ENCODE measurements around the gene ZBTB37. TPM values are rescaled to one million over a fixed set of nuclear protein-coding genes. Genes with fewer than 3 reads are reported as not detected.
"Not testable (repeated sequence)": the region's sequence is repeated elsewhere in the genome, so short reads cannot be mapped to it uniquely, and the experiment has no call there.

Gene ZBTB37
- total RNA-seq, 2 experiments from 2014 or later: 7.7 to 7.9 TPM

DNA sequence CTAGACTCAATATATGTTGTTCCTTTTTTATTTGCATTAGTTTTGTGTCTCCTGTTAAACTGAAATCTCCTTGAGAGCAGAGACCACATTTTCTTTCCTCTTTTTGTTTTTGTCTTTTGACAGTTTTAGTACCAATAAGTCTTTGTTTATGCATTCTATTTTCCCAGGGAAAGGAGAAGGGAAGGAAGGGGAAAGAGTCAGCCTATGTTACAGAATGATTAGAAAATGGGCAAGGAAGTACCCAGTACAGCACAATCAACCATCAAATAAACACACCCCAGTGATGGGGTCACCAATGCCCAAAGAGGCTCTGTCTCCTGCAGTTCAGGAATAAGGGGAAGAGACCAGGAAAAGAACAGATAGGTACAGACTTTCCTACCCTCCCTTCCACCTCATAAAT is 10.1 kb downstream of the ZBTB37 start:
- Mint-ChIP-seq H3K4me3 (no peak overlapping the region), H3K27me3 (no peaks in the 10 kb centered on the region), H3K36me3 (ENCODE audit: low read depth) (peaks cover 34% of the 10 kb centered on the region), H3K4me1 (peaks cover 4% of the 10 kb centered on the region), H3K9me3 (ENCODE audit: low read depth) (no peaks in the 10 kb centered on the region), H3K27ac (no peak overlapping the region)
- CTCF ChIA-PET: no interaction called here
- intact Hi-C loops (cut with DNase I, micrococcal nuclease): loop anchor here in 1 of 2 experiments (10.0 kb wide), 1 partner anchor 337 kb away; no protein-coding TSS in a partner anchor
- POLR2A ChIA-PET: no interaction called here
- ATAC-seq (no peak), DNase-seq (no peak)

DNA sequence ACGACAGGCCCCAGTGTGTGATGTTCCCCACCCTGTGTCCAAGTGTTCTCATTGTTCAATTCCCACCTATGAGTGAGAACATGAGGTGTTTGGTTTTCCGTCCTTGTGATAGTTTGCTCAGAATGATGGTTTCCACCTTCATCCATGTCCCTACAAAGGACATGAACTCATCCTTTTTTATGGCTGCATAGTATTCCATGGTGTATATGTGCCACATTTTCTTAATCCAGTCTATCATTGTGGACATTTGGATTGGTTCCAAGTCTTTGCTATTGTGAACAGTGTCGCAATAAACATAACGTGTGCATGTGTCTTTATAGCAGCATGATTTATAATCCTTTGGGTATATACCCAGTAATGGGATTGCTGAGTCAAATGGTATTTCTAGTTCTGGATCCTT is 12.9 kb downstream of the ZBTB37 start:
- H3K9me3 Mint-ChIP-seq (ENCODE audit: low read depth); H3K27me3 Mint-ChIP-seq; intact Hi-C loops (cut with DNase I, micrococcal nuclease); ATAC-seq; H3K4me1 Mint-ChIP-seq; DNase-seq; POLR2A ChIA-PET; H3K27ac Mint-ChIP-seq; H3K4me3 Mint-ChIP-seq; CTCF ChIA-PET: not testable (repeated sequence)
- peaks cover 34% of the 10 kb centered on the region for H3K36me3 Mint-ChIP-seq (ENCODE audit: low read depth)

DNA sequence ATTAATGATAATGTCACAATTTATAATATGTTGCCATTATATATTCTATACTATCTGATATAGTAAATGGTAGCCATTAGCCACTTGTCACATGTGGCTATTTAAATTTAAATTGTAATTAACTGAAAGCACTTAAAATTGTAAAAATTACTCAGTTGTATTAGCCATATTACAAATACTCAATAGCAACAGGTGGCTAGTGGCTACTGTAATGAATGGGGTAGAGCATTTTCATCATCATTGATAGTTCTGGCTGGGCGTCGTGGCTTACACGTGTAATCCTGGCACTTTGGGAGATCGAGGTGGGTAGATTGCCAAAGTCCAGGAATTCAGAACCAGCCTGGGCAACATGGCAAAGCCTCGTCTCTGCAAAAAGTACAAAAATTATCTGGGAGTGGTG is 16.5 kb downstream of the ZBTB37 start:
- no peak overlapping the region for H3K4me3 Mint-ChIP-seq
- H3K27me3 Mint-ChIP-seq: no peaks in the 10 kb centered on the region
- peaks cover 34% of the 10 kb centered on the region for H3K36me3 Mint-ChIP-seq (ENCODE audit: low read depth)
- CTCF ChIA-PET: no interaction called here
- H3K27ac Mint-ChIP-seq: no peak overlapping the region
- intact Hi-C loops (cut with DNase I, micrococcal nuclease): no loop called here
- DNase-seq (no peak), ATAC-seq (no peak)
- POLR2A ChIA-PET: no interaction called here
- H3K9me3 Mint-ChIP-seq (ENCODE audit: low read depth): no peaks in the 10 kb centered on the region
- H3K4me1 Mint-ChIP-seq: peaks cover 19% of the 10 kb centered on the region

DNA sequence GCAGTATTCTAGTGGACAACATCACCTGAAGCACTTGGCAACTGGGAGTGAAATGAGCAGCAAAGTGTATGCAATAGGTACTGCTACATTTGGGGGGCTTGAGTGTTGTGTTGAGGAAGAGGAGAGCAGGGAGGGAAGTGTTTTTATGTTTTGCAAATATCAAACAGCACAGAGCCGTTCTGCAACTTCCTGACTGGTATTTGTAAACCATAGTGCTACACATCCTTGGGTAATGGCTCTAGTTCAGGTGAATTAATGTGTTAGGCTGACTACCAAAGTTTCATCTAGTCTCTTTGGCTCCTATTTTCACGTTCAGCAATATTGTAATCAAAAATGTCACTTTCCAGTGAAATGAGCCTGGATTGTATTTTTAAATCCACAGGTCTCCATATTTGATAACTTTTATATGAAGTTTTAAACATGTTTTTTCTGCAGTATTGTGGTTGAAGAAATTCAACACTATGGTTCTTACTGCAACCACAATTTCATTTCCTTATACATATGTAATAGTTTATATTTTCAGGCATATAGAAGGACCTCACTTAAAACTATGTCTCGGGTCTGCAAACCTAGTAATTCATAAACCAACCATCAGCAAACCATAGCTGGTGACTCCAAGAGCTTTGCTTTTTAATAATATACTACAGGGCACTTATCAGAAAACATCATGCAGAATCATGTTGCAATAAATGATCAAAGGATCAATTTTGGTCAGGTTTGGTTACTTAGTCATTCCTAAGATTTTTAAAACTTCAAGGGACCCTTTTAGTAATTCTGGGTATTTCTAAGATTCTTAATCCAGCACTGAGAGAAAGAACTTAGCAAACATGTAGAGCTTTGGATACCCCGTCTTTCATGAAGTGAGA is 18.8 kb downstream of the ZBTB37 start:
- Mint-ChIP-seq H3K4me1 (peaks cover 22% of the 10 kb centered on the region), H3K27ac (peak overlapping the region; percentile 33), H3K36me3 (ENCODE audit: low read depth) (peaks cover 41% of the 10 kb centered on the region), H3K4me3 (no peak overlapping the region), H3K27me3 (no peaks in the 10 kb centered on the region), H3K9me3 (ENCODE audit: low read depth) (no peaks in the 10 kb centered on the region)
- intact Hi-C loops (cut with DNase I, micrococcal nuclease): no loop called here
- POLR2A ChIA-PET: interaction anchor here (1.2 kb wide), 1 partner anchor 19 kb away, joined by 6 read pairs; the partner anchor contains the start of gene ZBTB37
- DNase-seq (no peak), ATAC-seq (peak; percentile 39)
- CTCF ChIA-PET: interaction anchor here (0.7 to 1.0 kb wide), 2 partner anchors 18 to 466 kb away, joined by 3 read pairs; no protein-coding TSS in a partner anchor

DNA sequence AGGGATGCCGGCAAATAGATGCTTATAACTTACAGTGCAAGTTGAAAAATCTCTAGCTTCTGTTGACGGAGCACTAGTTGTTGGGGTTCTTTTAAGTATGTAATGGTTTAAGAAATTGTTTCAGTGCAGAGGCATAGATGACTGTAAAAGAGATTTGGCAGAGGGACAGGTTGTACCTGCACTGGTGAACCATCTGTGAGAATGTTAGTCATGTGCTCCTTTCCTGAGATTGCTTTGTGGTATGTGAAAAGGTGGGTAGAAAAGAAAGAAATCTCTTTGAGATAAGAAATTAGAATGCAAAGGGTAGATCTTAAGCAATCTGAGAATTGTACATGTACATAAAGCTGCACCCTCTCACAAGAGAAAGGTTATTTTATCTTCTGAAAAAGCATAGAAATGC is 19.4 kb downstream of the ZBTB37 start:
- H3K9me3 Mint-ChIP-seq (ENCODE audit: low read depth): no peaks in the 10 kb centered on the region
- ChIA-PET CTCF (interaction anchor here (0.7 to 1.1 kb wide), 3 partner anchors 18 to 466 kb away, joined by 3 read pairs; no protein-coding TSS in a partner anchor), POLR2A (interaction anchor here (1.2 kb wide), 1 partner anchor 19 kb away, joined by 6 read pairs; the partner anchor contains the start of gene ZBTB37)
- peaks cover 22% of the 10 kb centered on the region for H3K4me1 Mint-ChIP-seq
- H3K27me3 Mint-ChIP-seq: no peaks in the 10 kb centered on the region
- no peak overlapping the region for H3K4me3 Mint-ChIP-seq
- H3K27ac Mint-ChIP-seq: peak overlapping the region; percentile 33
- ATAC-seq: peak; percentile 82
- intact Hi-C loops (cut with DNase I, micrococcal nuclease): no loop called here
- no peak for DNase-seq
- peaks cover 41% of the 10 kb centered on the region for H3K36me3 Mint-ChIP-seq (ENCODE audit: low read depth)

DNA sequence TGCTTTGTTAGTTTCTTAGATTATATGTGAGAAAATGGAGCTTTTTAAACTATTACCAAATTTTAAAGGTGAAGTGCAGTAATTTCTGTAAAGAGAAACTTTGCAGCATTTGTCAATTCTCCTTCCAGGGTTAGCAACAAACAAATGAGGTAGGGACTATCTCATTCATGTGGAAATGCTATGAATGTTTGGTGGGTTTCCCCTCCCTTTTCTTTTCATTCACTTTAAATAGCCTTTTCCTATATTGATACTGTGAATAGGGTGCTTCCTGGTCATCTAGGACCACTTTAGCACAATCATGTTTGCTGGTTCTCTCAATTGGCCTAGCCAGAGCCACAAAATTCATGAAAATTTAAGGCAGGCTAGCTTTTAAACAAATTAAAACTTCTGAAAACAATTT is 20.6 kb downstream of the ZBTB37 start:
- Mint-ChIP-seq H3K4me3 (no peak overlapping the region), H3K27me3 (no peaks in the 10 kb centered on the region), H3K9me3 (ENCODE audit: low read depth) (no peaks in the 10 kb centered on the region), H3K36me3 (ENCODE audit: low read depth) (peaks cover 44% of the 10 kb centered on the region), H3K4me1 (peaks cover 22% of the 10 kb centered on the region), H3K27ac (no peak overlapping the region)
- intact Hi-C loops (cut with DNase I, micrococcal nuclease): no loop called here
- DNase-seq (no peak), ATAC-seq (no peak)
- CTCF ChIA-PET: interaction anchor here (0.6 to 1.1 kb wide), 4 partner anchors 10 to 329 kb away, joined by 3 to 4 read pairs (median 3); no protein-coding TSS in a partner anchor
- POLR2A ChIA-PET: interaction anchor here (1.2 kb wide), 1 partner anchor 265 kb away, joined by 3 read pairs; no protein-coding TSS in a partner anchor

DNA sequence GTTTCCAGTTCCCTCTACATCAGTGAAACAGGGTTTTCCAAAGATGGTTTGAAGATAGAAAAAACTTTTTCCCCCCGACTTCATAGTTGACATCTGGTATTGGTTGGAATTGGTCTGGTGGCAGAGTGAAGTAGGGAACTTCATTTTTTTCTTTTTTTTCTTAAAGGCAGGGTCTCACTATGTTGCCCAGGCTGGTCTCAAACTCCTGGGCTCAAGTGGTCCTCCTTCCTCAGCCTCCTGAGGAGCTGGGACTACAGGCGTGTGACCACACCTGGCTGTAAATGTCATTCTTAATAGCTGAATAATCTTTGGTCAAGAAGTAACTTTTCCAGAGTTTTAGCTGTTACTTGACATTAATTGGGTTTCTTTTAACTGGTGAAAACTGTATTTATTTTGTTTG is 21.7 kb downstream of the ZBTB37 start:
- H3K9me3 Mint-ChIP-seq (ENCODE audit: low read depth): no peaks in the 10 kb centered on the region
- peaks cover 48% of the 10 kb centered on the region for H3K36me3 Mint-ChIP-seq (ENCODE audit: low read depth)
- H3K4me1 Mint-ChIP-seq: peaks cover 22% of the 10 kb centered on the region
- DNase-seq (no peak), ATAC-seq (no peak)
- no peak overlapping the region for H3K4me3 Mint-ChIP-seq
- intact Hi-C loops (cut with DNase I, micrococcal nuclease): no loop called here
- ChIA-PET CTCF (interaction anchor here (0.7 to 1.0 kb wide), 2 partner anchors 63 to 1963 kb away, joined by 3 read pairs; no protein-coding TSS in a partner anchor), POLR2A (interaction anchor here (0.6 kb wide), 1 partner anchor 132 kb away, joined by 6 read pairs; the partner anchor contains the start of gene RC3H1)
- H3K27ac Mint-ChIP-seq: no peak overlapping the region
- no peaks in the 10 kb centered on the region for H3K27me3 Mint-ChIP-seq

DNA sequence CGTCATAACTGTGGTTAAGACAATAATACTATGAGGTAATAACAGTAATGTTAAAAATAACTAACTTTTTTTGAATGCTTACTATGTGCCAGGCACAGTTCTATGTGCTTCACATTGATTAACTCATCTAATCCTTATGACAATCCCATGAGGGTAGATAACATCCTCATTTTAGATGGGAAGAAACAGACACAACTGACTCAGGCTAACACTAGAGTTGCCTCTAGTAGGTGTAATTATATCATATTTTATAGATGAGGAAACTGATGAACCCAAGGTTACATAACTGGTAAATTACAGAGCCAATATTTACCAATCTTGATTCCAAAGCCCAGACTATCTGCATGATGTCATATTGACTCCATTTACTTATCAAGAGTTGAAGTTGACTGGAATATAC is 25.4 kb downstream of the ZBTB37 start:
- CTCF ChIA-PET: no interaction called here
- H3K27me3 Mint-ChIP-seq: no peaks in the 10 kb centered on the region
- ATAC-seq: no peak
- H3K4me1 Mint-ChIP-seq: peaks cover 3% of the 10 kb centered on the region
- POLR2A ChIA-PET: no interaction called here
- no peak overlapping the region for H3K4me3 Mint-ChIP-seq
- no peaks in the 10 kb centered on the region for H3K9me3 Mint-ChIP-seq (ENCODE audit: low read depth)
- intact Hi-C loops (cut with DNase I, micrococcal nuclease): no loop called here
- H3K27ac Mint-ChIP-seq: no peak overlapping the region
- peaks cover 25% of the 10 kb centered on the region for H3K36me3 Mint-ChIP-seq (ENCODE audit: low read depth)
- no peak for DNase-seq

DNA sequence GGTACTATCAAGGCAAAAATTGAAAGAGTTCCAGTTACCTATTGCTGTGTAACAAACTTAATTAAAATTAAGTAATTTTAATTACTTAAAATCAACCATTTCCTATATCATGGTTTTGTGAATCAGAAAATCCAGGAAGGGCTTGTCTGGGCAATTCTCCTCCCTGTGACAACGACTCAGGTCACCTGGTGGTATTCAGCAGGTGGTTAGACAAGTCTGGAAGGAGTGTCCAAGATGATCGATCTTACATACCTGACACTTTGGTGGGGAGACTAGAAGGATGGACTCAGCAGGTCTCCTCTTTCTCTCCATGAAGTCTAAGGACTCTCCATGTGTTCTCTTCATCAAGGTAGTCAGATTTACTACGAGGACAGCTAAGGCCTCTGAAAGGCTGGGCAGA is 26.0 kb downstream of the ZBTB37 start:
- ChIA-PET POLR2A (no interaction called here), CTCF (no interaction called here)
- ATAC-seq: no peak
- Mint-ChIP-seq H3K9me3 (ENCODE audit: low read depth) (no peaks in the 10 kb centered on the region), H3K27me3 (no peaks in the 10 kb centered on the region), H3K4me1 (peaks cover 3% of the 10 kb centered on the region), H3K27ac (no peak overlapping the region), H3K4me3 (no peak overlapping the region), H3K36me3 (ENCODE audit: low read depth) (peaks cover 24% of the 10 kb centered on the region)
- intact Hi-C loops (cut with DNase I, micrococcal nuclease): no loop called here
- DNase-seq: no peak

DNA sequence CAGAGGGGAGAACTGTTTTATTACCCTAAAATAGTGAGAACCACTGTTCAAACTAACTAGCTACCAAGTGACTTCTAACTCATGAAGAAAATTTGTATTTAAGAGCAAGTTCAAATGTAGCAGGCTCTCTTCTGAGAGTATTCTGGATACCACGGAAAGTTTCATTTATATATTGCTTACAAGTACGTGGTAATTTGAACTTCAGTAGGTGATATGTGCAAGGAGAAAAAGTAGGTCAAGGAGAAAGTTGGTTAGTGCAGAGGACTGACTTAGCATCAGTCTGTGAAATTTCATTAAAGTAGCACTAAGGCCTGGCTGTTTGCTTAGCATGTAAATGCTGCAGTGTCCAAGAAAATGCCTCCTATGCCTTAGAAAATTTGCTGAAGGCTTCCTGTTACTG is 32.2 kb downstream of the ZBTB37 start:
- intact Hi-C loops (cut with DNase I, micrococcal nuclease): no loop called here
- Mint-ChIP-seq H3K9me3 (ENCODE audit: low read depth) (no peaks in the 10 kb centered on the region), H3K27me3 (no peaks in the 10 kb centered on the region), H3K4me1 (peaks cover 13% of the 10 kb centered on the region), H3K36me3 (ENCODE audit: low read depth) (no peaks in the 10 kb centered on the region), H3K4me3 (no peak overlapping the region), H3K27ac (no peak overlapping the region)
- ChIA-PET CTCF (no interaction called here), POLR2A (no interaction called here)
- no peak for DNase-seq
- ATAC-seq: peak; percentile 60

DNA sequence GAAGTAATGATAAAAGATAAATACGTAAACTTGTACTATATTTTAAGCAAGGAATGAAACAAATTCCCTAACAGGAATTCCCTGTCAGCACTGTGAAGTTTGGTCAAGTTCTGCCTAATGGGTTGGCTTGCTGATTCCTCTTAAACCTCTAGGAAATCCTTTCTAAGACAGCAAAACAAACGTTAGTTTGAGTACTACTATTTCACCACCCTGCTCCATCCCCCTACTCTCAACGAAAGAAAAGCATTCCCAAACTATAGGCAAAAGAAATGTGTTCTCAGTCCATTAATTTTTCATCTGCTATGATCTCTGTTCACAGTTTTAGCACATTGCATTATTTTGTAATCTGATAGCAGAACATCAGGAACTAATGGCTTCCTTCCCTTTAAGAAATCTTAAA is 32.8 kb downstream of the ZBTB37 start:
- Mint-ChIP-seq H3K4me1 (peaks cover 13% of the 10 kb centered on the region), H3K4me3 (no peak overlapping the region), H3K9me3 (ENCODE audit: low read depth) (no peaks in the 10 kb centered on the region), H3K36me3 (ENCODE audit: low read depth) (no peaks in the 10 kb centered on the region), H3K27me3 (no peaks in the 10 kb centered on the region), H3K27ac (no peak overlapping the region)
- ChIA-PET CTCF (no interaction called here), POLR2A (interaction anchor here (0.6 kb wide), 1 partner anchor 103 kb away, joined by 3 read pairs; no protein-coding TSS in a partner anchor)
- intact Hi-C loops (cut with DNase I, micrococcal nuclease): no loop called here
- DNase-seq (no peak), ATAC-seq (no peak)

Data from activated CD4-positive, alpha-beta T cell treated with anti-CD3 and anti-CD28 coated beads for 36 hours (primary cell).